H1 (cell line): ENCODE measurements around the gene SLC19A3. TPM values are rescaled to one million over a fixed set of nuclear protein-coding genes. Genes with fewer than 3 reads are reported as not detected.

Experiments used
- CTCF ChIA-PET: fragments of 300-600 bp; sonication (Branson Sonifier 250); formaldehyde crosslinking; loops from one replicate; lab custom pipeline; 2021; ENCODE audit not compliant: partially characterized antibody; lab: Charles Lee
- POLR2A ChIA-PET: fragments of 300-600 bp; sonication (Branson Sonifier 250); formaldehyde crosslinking; loops from one replicate; lab custom pipeline; 2021; ENCODE audit warnings: inconsistent platforms; ENCODE audit not compliant: partially characterized antibody; lab: Charles Lee
- DNase-seq, 2 experiments: peaks; one replicate each; pipeline versions ENCODE4 v3.0.0 to v3.0.0-alpha.2; 2010 to 2022; ENCODE audit warnings: low spot score in 2 of 2, low read depth in 1 of 2, mixed read lengths in 1 of 2
- FAIRE-seq: peaks from 2 replicates; lab custom pipeline; 2011; peaks lifted over from hg19 to GRCh38; lab: Jason Lieb, UNC
- H2AFZ ChIP-seq: 2 replicates; pipeline ENCODE4 v1.8.1; 2012; ENCODE audit warnings: low read length, inconsistent platforms
- H2AK5ac ChIP-seq: 2 replicates; pipeline ENCODE4 v1.6.1; 2013; ENCODE audit warnings: low read depth, low read length
- H2BK120ac ChIP-seq: replicated peaks from 2 replicates; pipeline ENCODE3; 2013; ENCODE audit warnings: low read depth, low read length, inconsistent platforms
- H2BK12ac ChIP-seq: 2 replicates; pipeline ENCODE4 v1.6.1; 2013; ENCODE audit warnings: low read depth, low read length
- H2BK15ac ChIP-seq: 2 replicates; pipeline ENCODE4 v1.6.1; 2013; ENCODE audit warnings: low read length
- H2BK20ac ChIP-seq: 2 replicates; pipeline ENCODE4 v1.6.1; 2013; ENCODE audit warnings: low read length
- H2BK5ac ChIP-seq: 2 replicates; pipeline ENCODE4 v1.6.1; 2013; ENCODE audit warnings: low read depth, low read length
- H3K14ac ChIP-seq: 2 replicates; pipeline ENCODE4 v1.6.1; 2013; ENCODE audit warnings: inconsistent platforms; ENCODE audit not compliant: insufficient read length
- H3K18ac ChIP-seq: 2 replicates; pipeline ENCODE4 v1.6.1; 2013; ENCODE audit warnings: low read length; ENCODE audit errors: extremely low read depth
- H3K23ac ChIP-seq: 2 replicates; pipeline ENCODE4 v1.6.1; 2013; ENCODE audit warnings: inconsistent platforms; ENCODE audit not compliant: insufficient read length
- H3K23me2 ChIP-seq: 2 replicates; pipeline ENCODE4 v1.6.1; 2013; ENCODE audit warnings: low read depth, low read length
- H3K27ac ChIP-seq: 2 replicates; pipeline ENCODE4 v1.6.1; 2011; ENCODE audit warnings: low read depth, low read length, inconsistent platforms
- H3K27me3 ChIP-seq, 4 experiments: replicated peaks in 1 of 4; 1 replicate in 1 of 4; 2 replicates in 3 of 4; pipeline versions ENCODE4 v1.6.1 to v1.8.1; 2011 to 2013; ENCODE audit warnings: low read length in 3 of 4, mild to moderate bottlenecking in 3 of 4, inconsistent platforms in 2 of 4, mixed read lengths in 2 of 4, moderate library complexity in 1 of 4; ENCODE audit not compliant: control insufficient read depth in 3 of 4, insufficient read depth in 3 of 4; ENCODE audit errors: extremely low read depth in 1 of 4
- H3K36me3 ChIP-seq, 4 experiments: 2 replicates each; pipeline versions ENCODE4 v1.6.1 to v1.8.1; 2011 to 2013; ENCODE audit warnings: mild to moderate bottlenecking in 4 of 4, low read length in 3 of 4, moderate library complexity in 2 of 4, control low read depth in 1 of 4, inconsistent platforms in 1 of 4; ENCODE audit not compliant: insufficient read depth in 4 of 4, control insufficient read depth in 2 of 4
- H3K4ac ChIP-seq: replicated peaks from 2 replicates; pipeline ENCODE3; 2013; ENCODE audit warnings: low read length, low read depth, mixed read lengths, inconsistent platforms; ENCODE audit not compliant: insufficient read length
- H3K4me1 ChIP-seq, 4 experiments: replicated peaks in 1 of 4; 1 replicate in 1 of 4; 2 replicates in 3 of 4; pipeline versions ENCODE4 v1.6.1 to v1.8.1; 2011 to 2013; ENCODE audit warnings: low read length in 3 of 4, inconsistent platforms in 2 of 4, mixed read lengths in 1 of 4; ENCODE audit not compliant: insufficient read depth in 4 of 4, control insufficient read depth in 3 of 4
- H3K4me2 ChIP-seq, 2 experiments: 2 replicates each; pipeline versions ENCODE4 v1.6.1 to v1.8.1; 2011 to 2013; ENCODE audit warnings: low read depth in 2 of 2, low read length in 2 of 2, control low read depth in 1 of 2, inconsistent platforms in 1 of 2, mild to moderate bottlenecking in 1 of 2; ENCODE audit not compliant: insufficient read depth in 1 of 2
- H3K4me3 ChIP-seq, 4 experiments: fragments of 200-600, 300-600 bp in 1 of 4; sonication (generic), shearing (Covaris generic), sonication (Bioruptor Twin) in 1 of 4; 2 replicates each; pipeline versions ENCODE4 v1.5.1 to v1.8.1; 2011 to 2016; ENCODE audit warnings: low read length in 4 of 4, low read depth in 3 of 4, control low read depth in 2 of 4, inconsistent platforms in 2 of 4, mild to moderate bottlenecking in 2 of 4, mixed read lengths in 1 of 4, moderate library complexity in 1 of 4; ENCODE audit not compliant: insufficient read depth in 2 of 4; ENCODE audit errors: extremely low read depth in 1 of 4
- H3K56ac ChIP-seq: replicated peaks from 2 replicates; pipeline ENCODE3; 2013; ENCODE audit warnings: low read depth, mild to moderate bottlenecking, mixed read lengths, low read length, inconsistent platforms; ENCODE audit not compliant: insufficient read length
- H3K79me1 ChIP-seq: 2 replicates; pipeline ENCODE4 v1.6.1; 2013; ENCODE audit warnings: low read depth, low read length, control low read depth
- H3K79me2 ChIP-seq, 2 experiments: 2 replicates each; pipeline versions ENCODE4 v1.6.1 to v1.8.1; 2012 to 2013; ENCODE audit warnings: low read length in 2 of 2, mild to moderate bottlenecking in 2 of 2, inconsistent platforms in 1 of 2; ENCODE audit not compliant: insufficient read depth in 2 of 2, control insufficient read depth in 1 of 2
- H3K9ac ChIP-seq, 4 experiments: replicated peaks in 1 of 4; 1 replicate in 1 of 4; 2 replicates in 3 of 4; pipeline versions ENCODE4 v1.6.1 to v1.8.1; 2011 to 2013; ENCODE audit warnings: low read depth in 3 of 4, low read length in 3 of 4, control low read depth in 2 of 4, mild to moderate bottlenecking in 2 of 4, moderate library complexity in 2 of 4, inconsistent platforms in 1 of 4; ENCODE audit errors: extremely low read depth in 1 of 4
- H3K9me3 ChIP-seq, 2 experiments: 2 replicates each; pipeline versions ENCODE4 v1.6.1 to v1.8.1; 2012 to 2013; ENCODE audit warnings: mild to moderate bottlenecking in 2 of 2, moderate library complexity in 2 of 2, control low read depth in 1 of 2, inconsistent platforms in 1 of 2, low read depth in 1 of 2, low read length in 1 of 2, mixed read lengths in 1 of 2; ENCODE audit not compliant: insufficient read depth in 2 of 2
- H4K20me1 ChIP-seq, 2 experiments: replicated peaks in 1 of 2; 2 replicates each; pipeline versions ENCODE3 to v1.8.1; 2011 to 2013; ENCODE audit warnings: inconsistent platforms in 2 of 2, low read length in 2 of 2, mild to moderate bottlenecking in 1 of 2; ENCODE audit not compliant: insufficient read depth in 2 of 2, control insufficient read depth in 1 of 2
- H4K5ac ChIP-seq: 2 replicates; pipeline ENCODE4 v1.6.1; 2013; ENCODE audit warnings: low read length, low read depth, mixed read lengths, inconsistent platforms; ENCODE audit not compliant: insufficient read length
- H4K8ac ChIP-seq: 2 replicates; pipeline ENCODE4 v1.8.0; 2013; ENCODE audit warnings: mild to moderate bottlenecking, moderate library complexity, low read length, inconsistent platforms; ENCODE audit not compliant: insufficient read depth; ENCODE audit errors: extremely low read depth
- H4K91ac ChIP-seq: replicated peaks from 2 replicates; pipeline ENCODE3; 2013; ENCODE audit warnings: low read length, mixed read lengths, inconsistent platforms; ENCODE audit not compliant: insufficient read length
- CBX5 ChIP-seq: fragments of 300-800, 300-1000 bp; sonication (generic); IDR thresholded peaks from 2 replicates; pipeline ENCODE4 v1.7.1; 2016; ENCODE audit warnings: antibody characterized with exemption, low read length, low read depth
- WGBS, 2 experiments: shearing (Covaris generic) in 1 of 2; methylation state at CpG; one replicate each; pipeline versions ENCODE4 v1.1.6 to v1.1.7; 2013 to 2015; ENCODE audit warnings: low lambda C conversion rate in 2 of 2, mixed read lengths in 2 of 2, inconsistent platforms in 1 of 2, low coverage in 1 of 2, missing lambda C conversion rate in 1 of 2; ENCODE audit not compliant: insufficient replicate concordance in 2 of 2, insufficient coverage in 1 of 2, insufficient read length in 1 of 2; ENCODE audit errors: extremely low coverage in 1 of 2, missing lambda C conversion rate in 1 of 2; 5-methylcytosine and 5-hydroxymethylcytosine counted together
- polyA plus RNA-seq, 7 experiments: library from polyadenylated mRNA; depleted of rRNA in 3 of 7; stranded (reverse) in 5 of 7; unstranded in 2 of 7; fragments of >200 nt in 5 of 7; fragments of 200-250 nt in 2 of 7; gene quantifications; 1 replicate in 5 of 7; 2 replicates in 1 of 7; 4 replicates in 1 of 7; pipeline versions ENCODE4 v1.2.1 to v1.2.3, GENCODE V29; 2011 to 2013; ENCODE audit warnings: missing spikeins in 2 of 7, mixed read lengths in 2 of 7
- total RNA-seq: library from RNA; stranded (reverse); fragmentation: NEBNext Ultra II Directional; extraction: Animal tissue kit (Norgen Biotek cat#: 25700); gene quantifications from 2 replicates; pipeline ENCODE4 v1.2.1, GENCODE V29; 2021
- TF ChIP-seq, protein P1 (sequence below): IDR thresholded peaks from 2 replicates; pipeline ENCODE4 v1.6.1; 2012; ENCODE audit warnings: inconsistent platforms

SLC19A3 gene
- total and polyA plus RNA-seq, 2 of the 8 experiments (the other 6 are each of a cell fraction or from before 2014, with no cell fraction given): 7.0 to 9.8 TPM

DNA sequence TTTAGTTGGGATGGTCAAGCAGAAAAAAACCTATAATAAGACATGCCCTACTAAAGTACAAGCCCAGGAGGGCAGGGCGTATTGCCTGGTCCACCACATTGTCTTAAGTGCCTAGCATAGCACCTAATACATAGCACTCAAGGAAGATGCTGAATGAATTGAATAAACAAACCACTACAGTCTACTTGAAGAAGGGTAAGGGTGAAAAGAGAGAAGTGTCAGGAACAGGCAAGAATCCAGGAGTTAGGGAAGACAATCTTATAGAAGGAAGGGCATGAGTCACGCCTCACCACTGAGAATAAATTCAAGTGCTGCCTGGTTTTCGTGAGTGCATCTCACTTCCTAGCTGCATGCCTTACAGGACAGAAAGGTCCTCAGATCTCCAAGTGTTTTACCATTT lies 13.9 kb downstream of the SLC19A3 start:
- H3K27ac ChIP-seq: no peak overlapping the region
- H3K36me3 ChIP-seq: no peaks in the 10 kb centered on the region; a peak in 1 of 8 replicates
- H4K91ac ChIP-seq: no peak overlapping the region
- 90% methylated on average over 3 of the region's 3 CpGs; no CpG with 5 or more reads in 1 of the 2 experiments for WGBS, 2 experiments
- H3K23ac ChIP-seq: no peak overlapping the region
- POLR2A ChIA-PET: no interaction called here
- H3K4ac ChIP-seq: no peak overlapping the region
- no peak overlapping the region for H3K56ac ChIP-seq
- H2BK15ac ChIP-seq: no peak overlapping the region
- no peak overlapping the region for H2AK5ac ChIP-seq
- no peak overlapping the region for H2BK20ac ChIP-seq
- no peak overlapping the region for H3K4me2 ChIP-seq
- H3K79me2 ChIP-seq: no peaks in the 10 kb centered on the region
- no peak overlapping the region for H4K8ac ChIP-seq
- TF ChIP-seq, protein P1, sequence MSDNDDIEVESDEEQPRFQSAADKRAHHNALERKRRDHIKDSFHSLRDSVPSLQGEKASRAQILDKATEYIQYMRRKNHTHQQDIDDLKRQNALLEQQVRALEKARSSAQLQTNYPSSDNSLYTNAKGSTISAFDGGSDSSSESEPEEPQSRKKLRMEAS: no peak
- no peak for TF ChIP-seq CBX5
- H3K4me3 ChIP-seq: no peak overlapping the region
- H4K5ac ChIP-seq: no peak overlapping the region
- no peaks in the 10 kb centered on the region for H3K23me2 ChIP-seq
- no peaks in the 10 kb centered on the region for H3K79me1 ChIP-seq
- no peak for DNase-seq
- no peak overlapping the region for H2AFZ ChIP-seq
- no peaks in the 10 kb centered on the region for H3K27me3 ChIP-seq
- H2BK12ac ChIP-seq: no peak overlapping the region
- H4K20me1 ChIP-seq: no peaks in the 10 kb centered on the region
- no peak overlapping the region for H2BK5ac ChIP-seq
- no peaks in the 10 kb centered on the region for H3K4me1 ChIP-seq
- no peak for FAIRE-seq
- H3K18ac ChIP-seq: no peak overlapping the region
- CTCF ChIA-PET: interaction anchor here (0.9 kb wide), 1 partner anchor 159 kb away, joined by 3 read pairs; no protein-coding TSS in a partner anchor
- H2BK120ac ChIP-seq: no peak overlapping the region
- H3K14ac ChIP-seq: no peak overlapping the region
- H3K9me3 ChIP-seq: no peaks in the 10 kb centered on the region; a peak in 1 of 4 replicates
- H3K9ac ChIP-seq: no peak overlapping the region
